ENCODE data around the gene OR2T27.
"Not testable (repeated sequence)": the region's sequence is repeated elsewhere in the genome, so short reads cannot be mapped to it uniquely, and the experiment has no call there.

The OR2T27 gene, protein sequence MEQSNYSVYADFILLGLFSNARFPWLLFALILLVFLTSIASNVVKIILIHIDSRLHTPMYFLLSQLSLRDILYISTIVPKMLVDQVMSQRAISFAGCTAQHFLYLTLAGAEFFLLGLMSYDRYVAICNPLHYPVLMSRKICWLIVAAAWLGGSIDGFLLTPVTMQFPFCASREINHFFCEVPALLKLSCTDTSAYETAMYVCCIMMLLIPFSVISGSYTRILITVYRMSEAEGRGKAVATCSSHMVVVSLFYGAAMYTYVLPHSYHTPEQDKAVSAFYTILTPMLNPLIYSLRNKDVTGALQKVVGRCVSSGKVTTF

DNA sequence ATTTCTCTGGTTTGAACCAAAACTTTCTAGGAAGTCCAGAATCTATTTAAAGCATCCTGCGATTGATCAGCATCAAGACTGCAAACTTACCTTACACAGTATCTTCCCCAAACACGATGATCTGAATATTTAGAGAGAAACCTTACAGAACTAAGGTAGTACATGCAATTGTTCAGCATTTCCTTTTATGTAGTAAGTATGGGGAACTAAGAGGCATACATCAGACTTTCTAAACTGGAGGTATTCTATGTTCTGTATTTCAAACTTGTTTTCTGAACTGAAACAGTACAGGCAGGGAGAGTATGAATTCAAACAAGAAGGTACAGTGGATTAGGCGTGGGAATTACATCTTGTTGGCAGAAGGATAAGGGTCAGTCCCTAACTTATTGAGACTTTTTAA is at the start of gene OR2T27:
OR2T27 (minus strand) TSS at position 175 of the 400 bp plus-strand sequence. CDS start 4,644 bp downstream, outside the sequence.
- DNase-seq = not testable (repeated sequence)

DNA sequence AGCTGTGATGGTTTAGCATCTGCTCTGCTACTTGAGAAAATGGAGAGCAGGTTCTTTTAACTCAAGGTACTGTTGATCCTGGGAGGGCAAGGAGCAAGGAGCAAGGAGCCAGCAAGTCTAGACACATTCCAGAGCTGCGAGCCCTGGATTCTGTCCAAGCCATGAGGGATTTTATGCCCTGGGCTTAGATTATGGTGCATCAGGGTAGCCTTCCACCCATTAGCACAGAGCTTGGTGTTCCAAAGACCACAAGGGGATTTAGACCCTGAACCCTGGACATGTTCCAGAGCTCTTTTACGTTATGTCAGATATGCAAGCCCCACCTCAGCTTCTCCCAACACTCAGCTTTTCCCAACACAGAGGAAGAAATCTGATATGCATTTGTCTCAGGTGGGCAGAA is 49.3 kb upstream of the OR2T27 start:
- DNase-seq = no peak

DNA sequence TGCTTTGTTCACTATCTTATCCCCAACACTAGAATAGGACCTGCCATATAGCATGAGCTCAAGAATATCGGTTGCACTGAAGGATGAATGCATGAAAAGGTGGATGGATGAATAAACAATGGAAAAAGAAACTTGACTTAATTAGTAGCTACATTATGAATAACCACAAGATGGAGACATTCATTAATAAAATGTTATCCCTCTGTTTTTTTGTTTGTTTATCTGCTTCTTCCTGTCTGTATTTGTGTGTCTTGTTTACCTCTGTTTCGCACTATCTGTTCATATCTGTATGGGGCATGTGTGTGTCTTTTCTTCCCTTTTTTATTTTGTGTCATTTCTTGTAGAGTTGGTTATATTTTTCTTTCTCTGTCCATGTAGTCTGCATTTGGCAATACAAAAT is 48.3 kb upstream of the OR2T27 start:
- no peak for DNase-seq

DNA sequence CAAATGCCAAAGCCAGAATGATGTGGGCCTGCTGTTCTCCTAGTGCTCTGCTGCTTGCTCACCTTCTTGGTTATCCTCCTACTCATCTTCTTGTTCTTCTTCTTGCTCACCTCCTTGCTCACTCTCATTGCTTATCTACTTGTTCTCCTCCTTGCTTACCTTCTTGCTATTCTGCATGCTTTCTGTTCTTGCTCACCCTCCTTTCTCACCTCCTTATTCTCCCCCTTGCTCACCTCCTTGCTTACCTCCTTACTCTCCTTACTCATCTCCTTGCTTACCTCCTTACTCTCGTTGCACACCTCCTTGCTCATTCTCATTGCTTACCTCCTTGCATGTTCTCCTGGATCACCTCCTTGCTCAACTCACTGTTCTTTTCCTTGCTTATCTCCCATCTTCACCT is 47.4 kb upstream of the OR2T27 start, which contains the start of gene OR14I1:
OR14I1 (minus strand) TSS at position 53 of the 400 bp plus-strand sequence.
- no peak for DNase-seq

DNA sequence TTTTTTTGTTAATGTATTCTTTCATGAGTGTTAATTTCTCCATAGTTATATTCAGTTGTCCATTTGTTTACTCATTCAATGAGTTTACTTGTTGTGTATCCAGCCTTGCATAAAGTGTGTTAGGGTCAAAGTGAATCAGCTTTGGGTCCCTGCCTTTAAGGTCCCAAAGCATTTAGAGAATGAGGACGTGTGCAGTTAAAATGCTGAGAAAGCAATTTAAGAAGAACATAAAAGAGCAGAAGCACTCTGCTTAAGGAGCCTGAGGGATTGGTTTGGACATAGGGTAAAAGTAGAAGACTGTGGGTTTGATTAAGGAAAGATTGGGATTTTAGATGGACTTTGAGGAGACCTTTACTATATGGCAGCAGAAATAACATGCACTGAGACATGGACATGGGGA is 43.8 kb upstream of the OR2T27 start:
- DNase-seq = no peak

DNA sequence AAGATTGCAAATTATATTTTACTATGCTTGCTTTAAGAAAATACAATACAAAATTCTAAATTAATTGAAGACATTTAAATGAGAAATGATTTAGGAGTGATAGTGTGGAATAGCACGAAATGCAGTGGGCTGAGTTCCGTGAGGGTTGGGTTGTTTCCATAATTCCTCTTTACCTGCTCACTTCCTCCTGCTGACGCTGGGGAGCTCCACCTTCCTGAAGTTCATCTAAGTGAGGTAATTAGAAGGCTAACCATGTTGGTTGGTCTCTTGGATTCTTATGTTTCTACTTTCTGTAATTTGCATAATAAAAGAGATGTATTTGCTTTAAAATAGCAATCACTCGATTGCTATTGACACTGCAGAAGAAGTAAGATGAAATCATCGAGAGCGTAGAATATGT is 42.6 kb upstream of the OR2T27 start:
- no peak for DNase-seq

DNA sequence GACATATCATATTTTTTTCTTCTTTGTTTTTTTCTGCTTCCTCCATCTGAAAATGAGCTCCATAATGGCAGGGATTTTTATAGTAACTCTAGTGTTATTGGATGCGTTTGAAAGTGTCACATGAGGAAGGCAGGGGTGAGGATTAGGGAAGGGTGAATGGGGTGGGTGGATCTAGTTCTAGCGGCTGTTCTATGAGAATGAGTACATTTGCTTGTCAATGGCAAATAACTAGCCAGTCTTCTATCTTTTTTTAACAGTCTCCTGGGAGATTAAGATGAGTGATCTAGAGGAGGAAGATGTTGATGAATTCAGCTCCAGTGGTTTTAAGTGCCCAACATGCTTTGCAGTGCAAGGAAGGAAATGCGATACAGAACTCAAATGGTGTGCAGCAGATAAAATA is 41.4 kb upstream of the OR2T27 start:
- no peak for DNase-seq

DNA sequence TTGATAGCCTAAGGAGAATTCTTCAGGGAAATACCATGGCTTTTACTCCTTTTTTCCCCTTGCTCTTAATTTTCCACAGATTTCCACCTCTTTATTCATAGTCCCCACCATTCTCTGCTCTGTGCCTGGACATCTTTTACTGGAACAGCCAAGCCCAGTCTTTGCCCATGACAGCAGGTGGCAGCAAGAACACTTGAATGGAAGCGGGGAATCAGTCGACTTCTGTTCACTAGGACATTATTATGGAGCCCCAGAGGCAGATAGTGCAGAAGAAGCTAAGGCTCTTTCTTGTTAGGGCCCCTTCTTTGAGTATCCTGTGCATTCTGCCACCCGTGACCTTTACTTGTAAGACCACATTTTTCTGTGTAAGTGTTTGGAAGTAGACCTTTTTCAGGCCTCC is 40.9 kb upstream of the OR2T27 start:
- no peak for DNase-seq

DNA sequence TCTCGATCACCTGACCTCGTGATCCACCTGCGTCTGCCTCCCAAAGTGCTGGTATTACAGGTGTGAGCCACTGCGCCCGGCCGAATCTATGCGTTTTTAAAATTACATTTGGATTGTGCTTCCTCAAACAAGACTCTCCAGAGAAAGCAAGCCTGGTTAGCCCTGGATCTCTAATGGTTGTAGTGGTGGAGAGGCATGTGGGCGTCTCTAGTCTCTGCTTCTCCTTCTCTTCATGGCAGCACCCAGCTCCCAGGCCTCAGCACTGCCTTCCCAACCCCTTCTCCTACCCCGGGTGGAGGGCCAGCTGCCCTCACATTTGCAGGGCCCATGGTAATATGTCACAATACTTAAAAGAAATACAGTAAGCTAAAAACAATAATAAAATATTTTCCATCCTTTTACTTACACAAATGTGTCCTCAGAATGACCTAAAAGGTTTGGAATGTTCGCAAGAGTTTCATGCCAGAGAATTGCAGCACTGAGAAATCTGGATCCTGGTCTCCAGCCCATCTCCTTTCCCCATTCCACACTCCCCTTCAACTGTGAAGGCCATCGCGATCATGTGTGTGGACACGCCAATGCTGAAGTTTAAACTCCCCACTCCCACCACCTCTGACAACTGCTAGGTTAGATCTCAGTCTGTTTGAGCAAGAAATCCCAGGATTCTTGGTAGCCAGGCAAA is 40.3 kb upstream of the OR2T27 start:
- no peak for DNase-seq

DNA sequence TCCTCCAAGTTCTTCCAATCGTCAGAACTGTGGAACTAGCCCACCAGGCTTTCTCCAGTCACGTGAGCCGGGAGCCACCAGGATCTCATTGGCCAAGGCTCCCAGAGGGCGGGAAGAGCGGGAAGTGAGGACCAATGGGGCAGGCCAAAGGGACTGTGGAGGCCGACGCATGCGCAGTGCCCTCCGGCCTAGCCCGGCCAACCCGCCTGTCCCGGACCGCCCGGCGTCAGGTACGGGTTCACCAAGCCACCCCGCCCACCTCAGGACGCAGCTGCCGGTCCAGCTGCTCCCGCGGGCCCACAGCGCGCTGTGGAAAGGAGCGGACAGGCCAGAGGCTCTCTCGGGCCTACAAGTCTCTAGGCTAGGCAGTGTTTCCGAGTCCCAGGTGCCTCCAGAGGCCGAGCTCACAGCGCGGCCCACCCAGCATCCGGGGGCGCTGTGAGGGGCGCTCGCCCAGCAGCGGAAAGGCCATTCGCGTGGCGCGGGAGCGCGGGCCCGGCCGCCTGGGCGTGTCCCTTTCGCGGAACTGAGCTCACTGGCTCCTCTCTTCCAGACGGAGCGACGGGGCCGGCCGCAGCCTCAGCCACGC is 36.3 kb upstream of the OR2T27 start:
- DNase-seq = no peak

DNA sequence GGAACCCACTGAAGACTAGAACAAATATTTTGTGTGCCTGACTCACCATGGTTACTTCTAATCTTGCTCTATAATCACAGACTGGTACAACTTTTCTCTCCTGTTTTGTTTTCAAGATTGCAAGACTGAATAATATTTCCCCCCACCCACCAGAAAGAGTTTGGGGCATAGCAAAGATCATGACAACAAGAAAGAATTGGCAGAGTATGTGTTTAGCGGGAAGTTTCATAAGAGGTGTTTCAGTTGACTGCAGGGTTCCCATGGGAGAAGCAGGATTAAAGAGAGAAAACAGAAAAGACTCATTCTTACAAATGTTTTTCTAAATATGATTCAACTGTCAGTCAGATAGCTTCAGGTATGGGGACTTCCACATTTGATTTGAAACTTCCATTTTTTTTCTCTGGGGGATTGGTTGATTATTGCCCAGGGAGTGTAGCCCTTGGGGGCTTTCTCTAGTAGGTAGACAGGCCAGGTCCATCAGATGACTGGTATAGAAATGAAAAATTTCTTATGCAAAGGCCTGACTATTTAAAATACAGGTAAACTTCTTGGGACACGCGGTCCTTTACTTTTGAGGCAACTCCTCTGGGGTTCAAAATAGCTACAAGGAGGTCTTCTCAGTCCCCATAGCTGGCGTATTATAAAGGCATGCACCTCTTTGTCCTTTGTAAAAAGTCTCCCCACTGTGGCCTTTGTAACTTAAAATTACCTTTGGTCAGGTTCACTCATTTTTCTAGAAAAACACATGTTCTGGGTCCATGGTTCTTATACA is 33.4 kb upstream of the OR2T27 start:
- no peak for DNase-seq

DNA sequence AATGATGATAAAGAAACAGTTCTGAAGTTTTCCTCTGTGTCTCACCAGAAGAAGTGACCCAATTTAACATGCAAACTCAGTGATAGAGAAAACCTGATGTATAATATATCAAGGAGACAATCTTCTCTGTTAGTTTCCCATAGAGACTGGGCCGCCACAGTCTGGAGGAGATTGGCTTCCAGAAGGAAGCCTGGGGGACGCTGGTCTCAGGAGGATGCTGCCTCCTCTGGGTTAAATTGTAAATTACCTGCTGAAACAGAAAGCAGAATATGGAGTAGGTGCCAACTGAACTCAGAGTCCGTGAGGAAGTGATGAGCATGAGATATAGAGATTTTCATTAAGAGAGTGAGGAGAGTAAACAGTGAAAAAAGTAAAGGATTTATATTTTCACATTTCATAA is 31.5 kb upstream of the OR2T27 start:
- DNase-seq = no peak

DNA sequence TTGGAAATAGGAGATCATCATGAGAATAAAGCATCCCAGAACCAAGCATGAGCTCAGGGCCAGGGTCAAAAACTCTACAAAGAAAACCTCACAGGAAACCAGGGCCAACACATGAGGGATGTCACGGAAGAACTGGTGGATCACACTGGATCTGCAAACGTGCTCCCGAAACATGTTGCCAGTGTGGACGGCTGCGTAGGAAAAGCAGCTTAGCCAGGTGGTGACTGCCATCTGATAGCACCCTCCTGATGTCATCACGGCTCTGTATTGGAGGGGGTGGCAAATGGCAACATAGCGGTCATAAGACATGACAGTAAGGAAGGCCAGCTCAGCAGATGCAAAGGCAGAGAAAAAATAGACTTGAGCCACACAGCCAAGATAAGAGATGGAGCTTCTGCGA is 26.3 kb upstream of the OR2T27 start:
- no peak for DNase-seq

DNA sequence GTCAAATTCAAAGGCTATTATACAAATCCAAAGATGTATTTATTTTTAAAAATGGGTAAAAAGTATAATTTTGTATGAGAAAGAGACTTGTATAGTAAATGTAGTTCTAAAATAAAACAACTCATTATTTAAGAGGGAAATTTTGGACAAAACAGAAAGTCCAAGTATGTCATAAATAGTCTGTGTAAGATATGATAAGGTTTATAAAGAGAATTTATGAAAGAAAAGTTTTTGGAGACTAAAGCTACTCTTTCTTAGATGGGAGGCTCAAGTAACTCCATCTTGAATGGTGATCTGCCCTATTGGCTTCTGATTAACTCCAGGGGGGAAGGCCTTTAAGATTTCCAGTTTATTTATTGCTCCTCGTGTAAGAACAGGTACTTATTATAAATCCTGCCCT is 14.7 kb upstream of the OR2T27 start:
- DNase-seq = no peak

DNA sequence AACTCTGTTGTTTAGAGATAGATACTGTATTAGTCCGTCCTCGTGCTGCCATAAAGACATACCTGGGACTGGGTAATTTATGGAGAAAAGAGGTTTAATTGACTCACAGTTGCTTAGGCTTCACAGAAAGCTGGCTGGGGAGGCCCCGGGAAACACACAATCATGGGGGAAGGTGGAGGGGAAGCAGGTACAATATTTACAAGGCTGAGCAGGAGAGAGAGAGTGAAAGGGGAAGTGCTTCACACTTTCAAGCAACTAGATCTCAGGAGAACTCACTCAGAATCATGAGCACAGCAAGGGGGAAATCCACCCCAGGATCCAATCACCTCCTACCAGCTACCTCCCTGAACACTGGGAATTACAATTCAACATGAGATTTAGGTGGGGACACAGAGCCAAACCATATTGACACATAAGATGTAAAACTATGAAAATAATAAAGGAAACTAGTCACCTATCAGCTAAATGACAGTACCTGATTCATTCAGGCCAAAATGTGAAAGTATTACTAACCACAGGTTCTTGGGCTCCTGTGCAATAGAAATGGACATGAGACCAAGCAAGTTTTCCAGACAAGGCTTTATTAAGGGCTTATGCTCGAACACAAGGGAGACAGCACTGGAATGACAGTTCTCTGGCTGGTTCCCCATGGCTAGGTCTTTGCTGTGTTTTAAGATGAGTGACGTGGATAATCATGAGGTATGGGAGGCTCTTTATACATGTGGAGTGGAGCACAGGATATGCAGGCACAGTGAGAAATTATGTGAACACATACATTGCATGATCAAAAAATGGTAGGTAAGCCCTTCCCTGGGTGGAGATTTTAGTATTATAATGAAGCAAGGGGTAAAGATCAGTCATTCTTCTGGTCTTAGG is 8.4 kb upstream of the OR2T27 start:
- DNase-seq = not testable (repeated sequence)

DNA sequence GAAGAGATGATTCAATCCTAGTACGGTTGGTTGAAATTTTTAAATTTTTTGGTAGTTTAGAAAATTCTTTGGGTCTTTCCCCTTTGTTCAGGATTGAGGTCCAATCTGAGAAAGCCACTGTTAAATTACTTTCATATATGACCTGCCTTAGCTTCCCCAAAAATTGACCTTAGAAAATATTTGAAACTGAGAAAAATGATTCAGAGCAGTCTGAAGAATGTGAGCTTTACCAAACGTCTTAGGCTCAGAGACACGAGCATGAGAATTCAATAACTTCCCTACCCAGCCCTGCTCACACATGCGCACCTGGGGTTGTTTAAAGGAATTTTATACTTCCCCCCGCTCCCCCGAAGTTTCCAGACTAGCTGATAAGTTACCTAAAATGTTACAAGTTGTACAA is 1.5 kb upstream of the OR2T27 start:
- not testable (repeated sequence) for DNase-seq

DNA sequence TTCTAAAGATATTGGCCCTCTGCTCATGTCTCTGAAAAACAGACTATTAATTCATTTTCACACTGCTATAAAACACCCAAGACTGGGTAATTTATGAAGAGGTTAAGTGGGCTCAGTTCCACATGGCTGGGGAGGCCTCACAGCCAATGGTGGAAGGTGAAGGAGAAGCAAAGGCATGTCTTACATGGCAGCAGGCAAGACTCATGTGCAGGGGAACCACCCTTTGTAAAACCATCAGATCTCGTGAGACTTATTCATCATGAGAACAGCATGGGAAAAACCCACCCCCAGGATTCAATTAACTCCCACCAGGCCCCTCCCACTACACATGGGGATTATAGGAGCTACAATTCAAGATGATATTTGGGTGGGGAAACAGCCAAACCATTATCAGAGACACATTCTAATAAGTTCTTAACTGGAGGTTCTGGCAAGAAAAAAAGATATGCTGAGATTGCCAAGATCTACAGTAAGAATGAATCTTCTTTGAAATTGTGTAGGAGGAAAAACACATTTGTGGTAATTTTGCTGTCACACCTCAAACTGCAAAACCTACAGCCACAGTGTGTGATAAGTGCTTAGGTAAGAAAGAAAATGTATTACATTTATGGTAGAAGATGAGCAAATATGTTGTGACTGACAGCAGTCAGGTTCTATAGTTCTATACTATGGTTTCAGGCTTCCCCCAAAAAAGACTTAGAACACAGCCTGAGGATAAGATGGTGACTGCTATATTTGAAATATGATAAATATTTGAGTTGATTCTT is 6.4 kb downstream of the OR2T27 start:
- DNase-seq = not testable (repeated sequence)

DNA sequence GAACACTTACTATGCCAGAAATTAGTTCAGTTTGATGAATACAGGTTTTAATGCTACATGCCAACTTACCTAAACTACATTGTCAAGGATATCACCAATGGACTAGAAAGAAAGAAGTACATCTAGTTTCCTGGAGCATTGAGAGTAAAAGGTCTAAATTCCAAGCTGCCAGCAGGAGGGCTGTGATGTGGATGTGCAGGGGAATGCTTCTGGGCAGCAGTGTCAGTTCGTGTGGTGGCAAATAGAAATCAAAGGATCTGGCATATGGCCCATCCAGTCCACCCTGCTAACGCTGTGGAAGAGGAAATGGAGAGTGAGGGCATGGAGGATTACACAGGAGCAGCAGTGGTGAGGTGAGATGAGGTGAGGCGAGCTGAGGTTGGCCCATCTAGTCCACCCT is 10.2 kb downstream of the OR2T27 start, which contains the start of gene OR2T35:
OR2T35 (minus strand) TSS at position 101 of the 400 bp plus-strand sequence. CDS start 6,020 bp downstream, outside the sequence.
- not testable (repeated sequence) for DNase-seq

DNA sequence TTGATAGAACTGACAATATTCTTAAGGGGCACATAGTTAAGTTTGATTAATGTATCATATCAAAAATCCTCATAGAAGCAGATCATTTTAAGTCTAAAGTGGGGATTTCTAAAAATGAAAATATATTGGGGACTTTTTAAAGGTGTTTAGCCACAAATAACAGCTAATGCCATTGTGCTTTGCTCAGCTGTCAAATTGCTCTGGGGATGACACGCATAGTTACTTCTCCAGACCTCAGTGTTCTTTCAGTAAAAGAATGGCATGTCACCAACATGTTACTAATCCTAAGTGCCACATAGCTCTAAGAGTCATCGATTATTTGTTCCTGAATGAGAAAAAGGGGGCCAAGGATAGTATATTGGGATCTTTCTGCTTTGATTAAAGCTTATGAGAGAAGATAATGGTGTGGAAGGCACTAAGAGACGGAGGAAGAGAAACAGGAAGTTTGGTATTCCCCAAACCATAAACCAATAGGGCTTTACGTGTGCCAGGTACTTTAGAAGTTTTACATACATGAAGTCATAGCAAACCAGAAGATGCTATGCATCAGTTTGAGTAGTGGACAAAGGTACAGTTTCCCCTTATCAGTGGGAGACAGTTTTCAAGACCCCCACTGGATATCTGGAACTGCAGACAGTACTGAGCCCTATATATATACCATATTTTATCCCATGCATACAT is 12.2 kb downstream of the OR2T27 start:
- not testable (repeated sequence) for DNase-seq

DNA sequence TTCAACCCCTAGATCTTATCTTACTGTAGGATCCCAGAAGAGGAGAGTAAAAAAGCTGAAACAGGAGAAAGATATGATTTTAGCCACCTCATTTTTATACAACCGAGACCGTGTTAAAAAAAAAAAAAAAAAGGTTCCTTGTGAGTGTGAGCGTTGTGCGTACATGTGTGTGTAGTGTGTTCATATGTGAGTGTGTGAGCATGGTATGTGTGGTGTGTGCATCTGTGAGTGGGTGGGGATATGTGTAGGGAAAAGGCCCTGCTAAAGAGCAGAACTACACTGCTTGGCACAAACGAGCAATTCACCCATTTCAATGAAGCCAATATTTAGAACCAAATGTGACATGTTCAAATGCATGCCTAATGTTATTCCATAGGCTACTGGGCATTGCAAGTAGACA is 13.7 kb downstream of the OR2T27 start:
- not testable (repeated sequence) for DNase-seq

DNA sequence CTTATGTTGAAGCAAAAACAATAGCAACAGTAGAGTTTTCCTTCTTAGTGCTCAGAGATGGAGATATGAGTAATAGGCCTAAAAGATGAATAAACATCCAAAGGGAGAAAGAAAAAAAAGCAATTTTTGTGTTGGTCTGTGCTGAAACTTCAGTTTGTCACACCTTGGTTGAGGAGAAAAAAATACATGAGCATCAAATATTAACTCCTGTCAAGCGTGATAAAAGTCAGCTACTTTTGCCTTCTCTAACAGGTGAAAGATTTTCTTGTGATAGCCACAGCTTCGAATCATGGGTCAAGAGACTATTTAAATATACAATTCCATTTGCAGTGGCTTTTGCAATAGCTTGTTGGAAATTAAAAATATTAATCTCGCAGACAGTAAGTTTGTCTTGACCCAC is 14.4 kb downstream of the OR2T27 start:
- DNase-seq = not testable (repeated sequence)

Measured in activated CD8-positive, alpha-beta memory T cell treated with anti-CD3 and anti-CD28 coated beads for 24 hours (primary cell).